IPS-15b (cell line): ENCODE data around the gene GOLGA6L2.
"Not testable (repeated sequence)": the region's sequence is repeated elsewhere in the genome, so short reads cannot be mapped to it uniquely, and the experiment has no call there.

ENCODE experiments used
- H3K27me3 ChIP-seq: one replicate; pipeline ENCODE4 v1.6.1; 2013; ENCODE audit warnings: low read length; ENCODE audit not compliant: control insufficient read depth, insufficient read depth
- H3K36me3 ChIP-seq: one replicate; pipeline ENCODE4 v1.6.1; 2013; ENCODE audit warnings: low read length; ENCODE audit not compliant: control insufficient read depth, insufficient read depth
- H3K4me1 ChIP-seq: one replicate; pipeline ENCODE4 v1.6.1; 2013; ENCODE audit warnings: mild to moderate bottlenecking, low read length; ENCODE audit not compliant: control insufficient read depth, insufficient read depth
- H3K4me3 ChIP-seq: one replicate; pipeline ENCODE4 v1.5.1; 2013; ENCODE audit warnings: low read depth, low read length
- H3K9ac ChIP-seq: one replicate; pipeline ENCODE4 v1.6.1; 2013; ENCODE audit warnings: low read depth, mild to moderate bottlenecking, low read length
- H3K9me3 ChIP-seq: one replicate; pipeline ENCODE4 v1.6.1; 2013; ENCODE audit warnings: mild to moderate bottlenecking, low read length; ENCODE audit not compliant: control insufficient read depth, insufficient read depth

GOLGA6L2 gene

GRCh38 chr15:23424111-23424904, 22.7 kb downstream of the GOLGA6L2 start:
- no peak overlapping the region for H3K9ac ChIP-seq
- no peak overlapping the region for H3K4me3 ChIP-seq
- H3K36me3 ChIP-seq = no peaks in the 10 kb centered on the region
- no peaks in the 10 kb centered on the region for H3K27me3 ChIP-seq
- H3K4me1 ChIP-seq = no peaks in the 10 kb centered on the region
- H3K9me3 ChIP-seq = no peaks in the 10 kb centered on the region

GRCh38 chr15:23422946-23423708, 23.9 kb downstream of the GOLGA6L2 start:
- no peaks in the 10 kb centered on the region for H3K36me3 ChIP-seq
- H3K4me3 ChIP-seq = no peak overlapping the region
- no peak overlapping the region for H3K9ac ChIP-seq
- H3K27me3 ChIP-seq = no peaks in the 10 kb centered on the region
- H3K9me3 ChIP-seq = no peaks in the 10 kb centered on the region
- no peaks in the 10 kb centered on the region for H3K4me1 ChIP-seq

- no peaks in the 10 kb centered on the region for H3K9me3 ChIP-seq
- H3K4me1 ChIP-seq = no peaks in the 10 kb centered on the region
- no peaks in the 10 kb centered on the region for H3K36me3 ChIP-seq
- no peaks in the 10 kb centered on the region for H3K27me3 ChIP-seq
- no peak overlapping the region for H3K9ac ChIP-seq
- H3K4me3 ChIP-seq = no peak overlapping the region
Observed at GRCh38 chr15:23422099-23422945, 24.7 kb downstream of the GOLGA6L2 start.

- H3K9ac ChIP-seq = no peak overlapping the region
- H3K4me1 ChIP-seq = no peaks in the 10 kb centered on the region
- H3K4me3 ChIP-seq = no peak overlapping the region
Observed at GRCh38 chr15:23420806-23421575, 26.1 kb downstream of the GOLGA6L2 start.

GRCh38 chr15:23416349-23417276, 30.4 kb downstream of the GOLGA6L2 start:
- no peaks in the 10 kb centered on the region for H3K27me3 ChIP-seq
- H3K36me3 ChIP-seq = no peaks in the 10 kb centered on the region
- no peaks in the 10 kb centered on the region for H3K9me3 ChIP-seq
- H3K9ac ChIP-seq = no peak overlapping the region
- H3K4me3 ChIP-seq = peak overlapping the region; percentile 30
- no peaks in the 10 kb centered on the region for H3K4me1 ChIP-seq

More at GRCh38 chr15:23420806-23421575, 26.1 kb downstream of the GOLGA6L2 start:
- Histone ChIP-seq H3K27me3 (no peaks in the 10 kb centered on the region), H3K9me3 (no peaks in the 10 kb centered on the region), H3K36me3 (no peaks in the 10 kb centered on the region)

GRCh38 chr15:23415866-23416265, 31.2 kb downstream of the GOLGA6L2 start:
- not testable (repeated sequence) for H3K9me3 ChIP-seq, H3K4me3 ChIP-seq, H3K27me3 ChIP-seq, H3K4me1 ChIP-seq, H3K9ac ChIP-seq, H3K36me3 ChIP-seq

- Histone ChIP-seq H3K9ac (no peak overlapping the region), H3K36me3 (no peaks in the 10 kb centered on the region), H3K27me3 (no peaks in the 10 kb centered on the region), H3K4me3 (no peak overlapping the region), H3K4me1 (no peaks in the 10 kb centered on the region), H3K9me3 (no peaks in the 10 kb centered on the region)
Observed at GRCh38 chr15:23415321-23415865, 31.6 kb downstream of the GOLGA6L2 start.

GRCh38 chr15:23412881-23413600, 34.0 kb downstream of the GOLGA6L2 start:
- H3K4me3 ChIP-seq, H3K36me3 ChIP-seq, H3K9ac ChIP-seq, H3K4me1 ChIP-seq, H3K27me3 ChIP-seq, H3K9me3 ChIP-seq: not testable (repeated sequence)

- H3K27me3 ChIP-seq = no peaks in the 10 kb centered on the region
- H3K9ac ChIP-seq = no peak overlapping the region
- no peaks in the 10 kb centered on the region for H3K36me3 ChIP-seq
- no peak overlapping the region for H3K4me3 ChIP-seq
- H3K9me3 ChIP-seq = no peaks in the 10 kb centered on the region
- no peaks in the 10 kb centered on the region for H3K4me1 ChIP-seq
Observed at GRCh38 chr15:23411841-23412240, 35.2 kb downstream of the GOLGA6L2 start.

GRCh38 chr15:23403550-23403949, 43.5 kb downstream of the GOLGA6L2 start:
- H3K9ac ChIP-seq = no peak overlapping the region
- no peaks in the 10 kb centered on the region for H3K9me3 ChIP-seq
- H3K4me1 ChIP-seq = no peaks in the 10 kb centered on the region
- no peaks in the 10 kb centered on the region for H3K27me3 ChIP-seq
- H3K4me3 ChIP-seq = no peak overlapping the region
- H3K36me3 ChIP-seq = no peaks in the 10 kb centered on the region
